Activated CD8-positive, alpha-beta memory T cell treated with anti-CD3 and anti-CD28 coated beads for 4 hours (primary cell): ENCODE data around the gene BSG.
A peak's percentile ranks its signal among the peaks of the same experiment; 100 is the strongest.
"Not testable (repeated sequence)": the region's sequence is repeated elsewhere in the genome, so short reads cannot be mapped to it uniquely, and the experiment has no call there.

Experiments
- DNase-seq, 2 donors: peaks; one replicate each; pipeline ENCODE4 v3.0.0-alpha.2; 2020; ENCODE audit warnings: low read depth in 2 of 2

BSG gene

GRCh38 chr19:572743-573518, 535 bp downstream of the BSG start:
- no peak for DNase-seq

- no peak for DNase-seq
These were observed 1.1 kb downstream of the BSG start for GRCh38 chr19:573519-573825.

GRCh38 chr19:574658-575526, 2.5 kb downstream of the BSG start:
- DNase-seq = no peak

GRCh38 chr19:575527-576506, 3.4 kb downstream of the BSG start:
- no peak for DNase-seq

GRCh38 chr19:576768-577438, 4.5 kb downstream of the BSG start:
- DNase-seq = no peak

GRCh38 chr19:577439-578392, 5.3 kb downstream of the BSG start:
- no peak for DNase-seq

- DNase-seq = no peak
These were observed 6.9 kb downstream of the BSG start for GRCh38 chr19:579111-579841.

GRCh38 chr19:579842-580155, 7.4 kb downstream of the BSG start:
- no peak for DNase-seq

GRCh38 chr19:580274-580835, 8.0 kb downstream of the BSG start:
- DNase-seq = no peak

- no peak for DNase-seq
These were observed 9.2 kb downstream of the BSG start for GRCh38 chr19:581399-582111.

GRCh38 chr19:582497-583197, 10.3 kb downstream of the BSG start:
- no peak for DNase-seq

GRCh38 chr19:583198-583967, 11.0 kb downstream of the BSG start:
- DNase-seq = no peak

- no peak for DNase-seq
These were observed 11.5 kb downstream of the BSG start for GRCh38 chr19:583968-584239.

- DNase-seq = peak in 1 of 2 donors; percentile 40
These were observed 12.0 kb downstream of the BSG start for GRCh38 chr19:584240-585001.

GRCh38 chr19:585146-585545, 12.8 kb downstream of the BSG start:
- DNase-seq = not testable (repeated sequence)

GRCh38 chr19:585551-586110, 13.2 kb downstream of the BSG start:
- DNase-seq = no peak
